Astrocyte (in vitro differentiated cells and primary cell): ENCODE data around the gene FAM83C.

Experiments used
- CTCF ChIP-seq: IDR thresholded peaks from 2 replicates; pipeline ENCODE4 v1.5.1; 2011; ENCODE audit warnings: low read depth, mild to moderate bottlenecking, inconsistent platforms, low read length, moderate library complexity; ENCODE audit not compliant: insufficient read depth
- EZH2 ChIP-seq: IDR thresholded peaks from 2 replicates; pipeline ENCODE4 v1.6.1; 2012; ENCODE audit warnings: mild to moderate bottlenecking, low read length, inconsistent platforms; ENCODE audit not compliant: insufficient read depth

DNA sequence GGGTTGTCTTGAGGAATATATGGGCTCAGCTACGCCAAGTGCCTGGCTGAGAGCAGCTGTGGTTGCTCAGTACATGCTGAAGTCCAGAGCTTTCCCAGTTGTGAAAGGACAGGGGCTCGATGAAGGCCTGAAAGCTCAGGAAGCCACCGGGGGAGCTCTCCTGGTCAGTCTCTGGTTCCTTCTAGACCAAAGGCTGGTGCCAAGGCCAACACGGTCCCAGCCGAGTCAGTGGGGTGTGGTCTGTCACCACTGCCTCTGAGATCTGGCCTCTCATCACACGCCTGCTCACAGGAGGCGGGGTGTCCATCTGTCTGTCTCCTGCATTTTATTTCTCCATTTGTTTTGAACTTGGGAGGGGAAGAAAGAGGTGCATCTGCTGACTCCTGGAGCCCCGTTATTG lies 4.9 kb upstream of the FAM83C start:
- no peak for TF ChIP-seq CTCF
- TF ChIP-seq EZH2 = no peak
